GM19238 (cell line): ENCODE results near the gene CTNNA3.

Source experiments
- DNase-seq: peaks from one replicate; pipeline ENCODE4 v3.0.0; 2011; ENCODE audit warnings: low spot score; ENCODE audit not compliant: insufficient read length

CTNNA3 gene

GRCh38 chr10:65964205-65964604, 1731.8 kb downstream of the CTNNA3 start:
- no peak for DNase-seq

GRCh38 chr10:65952086-65952485, 1743.9 kb downstream of the CTNNA3 start:
- no peak for DNase-seq

- no peak for DNase-seq
Observed at GRCh38 chr10:65950075-65950474, 1745.9 kb downstream of the CTNNA3 start.

GRCh38 chr10:65949526-65949925, 1746.5 kb downstream of the CTNNA3 start:
- DNase-seq = no peak

GRCh38 chr10:65945061-65945460, 1750.9 kb downstream of the CTNNA3 start:
- no peak for DNase-seq

- DNase-seq = no peak
Observed at GRCh38 chr10:65943451-65943850, 1752.5 kb downstream of the CTNNA3 start.

- DNase-seq = no peak
Observed at GRCh38 chr10:65940816-65941662, 1755.0 kb downstream of the CTNNA3 start.

GRCh38 chr10:65940105-65940504, 1755.9 kb downstream of the CTNNA3 start:
- no peak for DNase-seq

- no peak for DNase-seq
Observed at GRCh38 chr10:65931291-65932070, 1764.5 kb downstream of the CTNNA3 start.

GRCh38 chr10:65911151-65911835, 1784.7 kb downstream of the CTNNA3 start:
- DNase-seq = no peak

- no peak for DNase-seq
Observed at GRCh38 chr10:65910209-65910608, 1785.8 kb downstream of the CTNNA3 start.

GRCh38 chr10:65907199-65907712, 1788.7 kb downstream of the CTNNA3 start:
- no peak for DNase-seq

GRCh38 chr10:65903620-65904019, 1792.4 kb downstream of the CTNNA3 start:
- no peak for DNase-seq

- DNase-seq = no peak
Observed at GRCh38 chr10:65900271-65900670, 1795.7 kb downstream of the CTNNA3 start.

GRCh38 chr10:65898055-65898454, 1797.9 kb downstream of the CTNNA3 start:
- no peak for DNase-seq

GRCh38 chr10:65894961-65895360, 1801.0 kb downstream of the CTNNA3 start:
- DNase-seq = no peak

GRCh38 chr10:65894379-65894778, 1801.6 kb downstream of the CTNNA3 start:
- no peak for DNase-seq

GRCh38 chr10:65893676-65894075, 1802.3 kb downstream of the CTNNA3 start:
- no peak for DNase-seq

GRCh38 chr10:65892284-65892683, 1803.7 kb downstream of the CTNNA3 start:
- DNase-seq = no peak

- DNase-seq = no peak
Observed at GRCh38 chr10:65891073-65891981, 1804.7 kb downstream of the CTNNA3 start.

- no peak for DNase-seq
Observed at GRCh38 chr10:65864529-65864928, 1831.5 kb downstream of the CTNNA3 start.
